Skeletal muscle satellite cell (primary cell): ENCODE measurements around the gene TRPV4.
"Not testable (repeated sequence)": the region's sequence is repeated elsewhere in the genome, so short reads cannot be mapped to it uniquely, and the experiment has no call there.

Experiments
- H3K27me3 ChIP-seq: 2 replicates; pipeline ENCODE4 v1.7.0; 2013; ENCODE audit warnings: low read length; ENCODE audit not compliant: control insufficient read depth, insufficient read depth
- H3K36me3 ChIP-seq: 2 replicates; pipeline ENCODE4 v1.7.0; 2013; ENCODE audit warnings: mild to moderate bottlenecking, control low read depth, low read length; ENCODE audit not compliant: insufficient read depth
- H3K4me1 ChIP-seq: 2 replicates; pipeline ENCODE4 v1.7.0; 2013; ENCODE audit warnings: low read length; ENCODE audit not compliant: control insufficient read depth, insufficient read depth
- H3K4me2 ChIP-seq: 2 replicates; pipeline ENCODE4 v1.7.0; 2013; ENCODE audit warnings: mild to moderate bottlenecking, low read length
- H3K4me3 ChIP-seq: 2 replicates; pipeline ENCODE4 v1.7.0; 2013; ENCODE audit warnings: low read length
- H3K9ac ChIP-seq: 2 replicates; pipeline ENCODE4 v1.7.0; 2013; ENCODE audit warnings: mild to moderate bottlenecking, low read depth, low read length, moderate library complexity
- H3K9me3 ChIP-seq: replicated peaks from 2 replicates; pipeline ENCODE4 v1.7.0; 2013; ENCODE audit warnings: mild to moderate bottlenecking, control low read depth, low read length

TRPV4 gene

GRCh38 chr12:109855377-109855776, 22.2 kb upstream of the TRPV4 start:
- no peak overlapping the region for H3K4me2 ChIP-seq
- H3K9me3 ChIP-seq = no peaks in the 10 kb centered on the region
- H3K27me3 ChIP-seq = no peaks in the 10 kb centered on the region
- H3K9ac ChIP-seq = no peak overlapping the region
- no peak overlapping the region for H3K4me3 ChIP-seq
- no peaks in the 10 kb centered on the region for H3K4me1 ChIP-seq
- peaks cover 48% of the 10 kb centered on the region for H3K36me3 ChIP-seq

GRCh38 chr12:109850518-109850917, 17.3 kb upstream of the TRPV4 start:
- not testable (repeated sequence) for H3K9ac ChIP-seq, H3K9me3 ChIP-seq, H3K27me3 ChIP-seq, H3K4me1 ChIP-seq, H3K4me3 ChIP-seq, H3K4me2 ChIP-seq
- H3K36me3 ChIP-seq = peaks cover 27% of the 10 kb centered on the region

GRCh38 chr12:109847142-109847735, 14.0 kb upstream of the TRPV4 start:
- Histone ChIP-seq H3K4me3 (no peak overlapping the region), H3K27me3 (no peaks in the 10 kb centered on the region), H3K4me2 (no peak overlapping the region), H3K4me1 (no peaks in the 10 kb centered on the region), H3K36me3 (peaks cover 4% of the 10 kb centered on the region), H3K9me3 (no peaks in the 10 kb centered on the region), H3K9ac (no peak overlapping the region)

GRCh38 chr12:109845824-109846205, 12.6 kb upstream of the TRPV4 start:
- H3K4me2 ChIP-seq = peak overlapping the region; percentile 82
- H3K9ac ChIP-seq = peak overlapping the region; percentile 49
- peaks cover 1% of the 10 kb centered on the region for H3K4me1 ChIP-seq
- H3K4me3 ChIP-seq = peak overlapping the region; percentile 56
- no peaks in the 10 kb centered on the region for H3K36me3 ChIP-seq
- no peaks in the 10 kb centered on the region for H3K9me3 ChIP-seq
- no peaks in the 10 kb centered on the region for H3K27me3 ChIP-seq

- no peaks in the 10 kb centered on the region for H3K36me3 ChIP-seq
- peak overlapping the region; percentile 82 for H3K4me2 ChIP-seq
- no peaks in the 10 kb centered on the region for H3K9me3 ChIP-seq
- no peaks in the 10 kb centered on the region for H3K27me3 ChIP-seq
- peak overlapping the region; percentile 49 for H3K9ac ChIP-seq
- peaks cover 5% of the 10 kb centered on the region for H3K4me1 ChIP-seq
- peak overlapping the region; percentile 56 for H3K4me3 ChIP-seq
These were observed 12.0 kb upstream of the TRPV4 start for GRCh38 chr12:109844983-109845823.

- Histone ChIP-seq H3K9ac (no peak overlapping the region), H3K9me3 (no peaks in the 10 kb centered on the region), H3K36me3 (no peaks in the 10 kb centered on the region), H3K27me3 (no peaks in the 10 kb centered on the region), H3K4me2 (no peak overlapping the region), H3K4me3 (no peak overlapping the region), H3K4me1 (peaks cover 5% of the 10 kb centered on the region)
These were observed 10.9 kb upstream of the TRPV4 start for GRCh38 chr12:109844091-109844490.

GRCh38 chr12:109842021-109842420, 8.8 kb upstream of the TRPV4 start:
- no peaks in the 10 kb centered on the region for H3K9me3 ChIP-seq

GRCh38 chr12:109841356-109841755, 8.2 kb upstream of the TRPV4 start:
- no peak overlapping the region for H3K9ac ChIP-seq
- H3K27me3 ChIP-seq = no peaks in the 10 kb centered on the region
- no peak overlapping the region for H3K4me2 ChIP-seq
- H3K36me3 ChIP-seq = no peaks in the 10 kb centered on the region
- no peaks in the 10 kb centered on the region for H3K9me3 ChIP-seq
- no peak overlapping the region for H3K4me3 ChIP-seq
- peaks cover 24% of the 10 kb centered on the region for H3K4me1 ChIP-seq

More at GRCh38 chr12:109842021-109842420, 8.8 kb upstream of the TRPV4 start:
- Histone ChIP-seq H3K4me3 (no peak overlapping the region), H3K27me3 (no peaks in the 10 kb centered on the region), H3K9ac (no peak overlapping the region), H3K4me2 (no peak overlapping the region), H3K4me1 (peaks cover 17% of the 10 kb centered on the region), H3K36me3 (no peaks in the 10 kb centered on the region)

GRCh38 chr12:109840305-109841074, 7.3 kb upstream of the TRPV4 start:
- no peak overlapping the region for H3K4me3 ChIP-seq
- H3K4me1 ChIP-seq = peaks cover 24% of the 10 kb centered on the region
- no peak overlapping the region for H3K4me2 ChIP-seq
- H3K36me3 ChIP-seq = no peaks in the 10 kb centered on the region
- no peaks in the 10 kb centered on the region for H3K27me3 ChIP-seq
- H3K9me3 ChIP-seq = no peaks in the 10 kb centered on the region
- no peak overlapping the region for H3K9ac ChIP-seq

GRCh38 chr12:109839444-109839843, 6.2 kb upstream of the TRPV4 start:
- Histone ChIP-seq H3K27me3 (no peaks in the 10 kb centered on the region), H3K4me1 (peaks cover 24% of the 10 kb centered on the region), H3K4me2 (no peak overlapping the region), H3K9me3 (no peaks in the 10 kb centered on the region), H3K4me3 (no peak overlapping the region), H3K36me3 (no peaks in the 10 kb centered on the region), H3K9ac (no peak overlapping the region)

GRCh38 chr12:109836916-109837315, 3.7 kb upstream of the TRPV4 start:
- Histone ChIP-seq H3K9me3 (no peaks in the 10 kb centered on the region), H3K4me2 (no peak overlapping the region), H3K36me3 (no peaks in the 10 kb centered on the region), H3K4me1 (peaks cover 31% of the 10 kb centered on the region), H3K9ac (no peak overlapping the region), H3K27me3 (peaks cover 3% of the 10 kb centered on the region), H3K4me3 (no peak overlapping the region)
